Right ventricle myocardium superior (tissue), 1 donor: ENCODE results near the gene SYTL5. TPM values are rescaled to one million over a fixed set of nuclear protein-coding genes. Genes with fewer than 3 reads are reported as not detected.

Source experiments
- ATAC-seq: fragments of 200-7000 bp; cut with Tn5 transposase; one replicate; pipeline ENCODE4 v1.9.1; 2020; ENCODE audit warnings: mild to moderate bottlenecking; ENCODE audit not compliant: poor library complexity
- DNase-seq: peaks from one replicate; pipeline ENCODE4 v3.0.0-alpha.2; 2020
- intact Hi-C: fragments of 100-400 bp; cut with DNase I; formaldehyde crosslinking; loops from one replicate; pipeline ENCODE4 v1.11.2; 2022
- microRNA-seq: library from miRNA; unstranded; fragments of <30 nt; microRNA quantifications from one replicate; pipeline ENCODE4 v1.2.0, GENCODE V29; 2020
- total RNA-seq: library from RNA; stranded (reverse); fragmentation: NEBNext Ultra II Directional; extraction: Animal tissue kit (Norgen Biotek cat#: 25700); gene quantifications from one replicate; pipeline ENCODE4 v1.2.1, GENCODE V29; 2021
- donor health status: DM: no; HTN: yes; CAD: no; lungs with severe emphysema.

Gene SYTL5
- total RNA-seq, 1 donor from 2014 or later, result not detected

DNA sequence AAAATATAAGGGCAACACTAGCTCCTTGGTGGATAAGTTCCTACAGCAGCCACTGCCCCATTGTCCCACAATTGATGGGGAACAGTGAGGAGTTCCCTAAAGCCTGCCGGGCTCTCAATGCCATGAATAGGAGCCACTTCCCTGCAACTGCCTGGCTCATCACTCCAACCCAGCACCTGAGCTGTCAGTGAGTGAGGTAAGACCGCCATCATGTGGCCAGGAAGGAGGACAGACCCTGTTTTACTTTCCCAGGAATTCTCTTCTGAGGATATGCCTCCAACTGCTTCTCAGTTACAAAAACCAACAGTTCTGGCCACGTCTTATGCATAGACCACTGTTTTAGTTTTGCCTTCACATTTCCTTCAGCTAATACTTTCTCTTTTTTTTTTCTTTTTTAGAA is 168.8 kb downstream of the SYTL5 start:
- DNase-seq, result no peak
- no peak for ATAC-seq
- intact Hi-C loops, result no loop called here

- intact Hi-C loops, result no loop called here
- DNase-seq (no peak), ATAC-seq (no peak)
Observed at GRCh38 chrX:38178396-38178795, 172.0 kb downstream of the SYTL5 start.

Small RNA genes within 50 kb of the gene (microRNA-seq; reads per million reads assigned to microRNA genes)
- gene MIR548AJ2, result not detected

Other genes with a start within 250 kb of the SYTL5 start
- gene CYBB, start 226.5 kb upstream of the SYTL5 start, total RNA-seq, result 28.8 TPM
- gene DYNLT3, start 159.0 kb upstream of the SYTL5 start, total RNA-seq, result 13.6 TPM
- gene SRPX, start 214.3 kb downstream of the SYTL5 start, total RNA-seq, result 36.1 TPM